ENCODE results near the gene C10orf105.
A peak's percentile ranks its signal among the peaks of the same experiment; 100 is the strongest.

C10orf105 gene

GRCh38 chr10:71703577-71703976 lies 16.0 kb downstream of the C10orf105 start:
- no peak for DNase-seq

- no peak for DNase-seq
Measured at GRCh38 chr10:71701496-71702132, 18.0 kb downstream of the C10orf105 start.

GRCh38 chr10:71700731-71701368 lies 18.7 kb downstream of the C10orf105 start:
- no peak for DNase-seq

- DNase-seq, result no peak
Measured at GRCh38 chr10:71698737-71699136, 20.8 kb downstream of the C10orf105 start.

GRCh38 chr10:71697938-71698709 lies 21.5 kb downstream of the C10orf105 start:
- DNase-seq, result no peak

- DNase-seq, result peak in 24 of 58 donors; percentile 5 to 53 (median 25)
Measured at GRCh38 chr10:71696628-71697326, 22.8 kb downstream of the C10orf105 start.

- no peak for DNase-seq
Measured at GRCh38 chr10:71695502-71696476, 23.8 kb downstream of the C10orf105 start.

- peak in 21 of 58 donors; percentile 5 to 47 (median 21) for DNase-seq
Measured at GRCh38 chr10:71694567-71694968, 25.0 kb downstream of the C10orf105 start.

GRCh38 chr10:71694039-71694501 lies 25.5 kb downstream of the C10orf105 start:
- DNase-seq, result no peak

- no peak for DNase-seq
Measured at GRCh38 chr10:71693377-71693776, 26.2 kb downstream of the C10orf105 start.

GRCh38 chr10:71692598-71693306 lies 26.8 kb downstream of the C10orf105 start:
- DNase-seq, result no peak

GRCh38 chr10:71691405-71691804 lies 28.2 kb downstream of the C10orf105 start:
- DNase-seq, result no peak

GRCh38 chr10:71690094-71690720 lies 29.4 kb downstream of the C10orf105 start:
- no peak for DNase-seq

- no peak for DNase-seq
Measured at GRCh38 chr10:71688256-71688655, 31.3 kb downstream of the C10orf105 start.

GRCh38 chr10:71687480-71687879 lies 32.1 kb downstream of the C10orf105 start:
- DNase-seq, result peak in 1 of 58 donors; percentile 10

GRCh38 chr10:71687077-71687476 lies 32.5 kb downstream of the C10orf105 start:
- no peak for DNase-seq

- DNase-seq, result no peak
Measured at GRCh38 chr10:71685554-71686232, 33.9 kb downstream of the C10orf105 start.

GRCh38 chr10:71684356-71685173 lies 35.0 kb downstream of the C10orf105 start:
- DNase-seq, result no peak

Measured in anterior cingulate cortex (tissue), 58 donors.